A549 (cell line): ENCODE results near the gene RIPOR2. TPM values are rescaled to one million over a fixed set of nuclear protein-coding genes. Genes with fewer than 3 reads are reported as not detected.
"Not testable (repeated sequence)": the region's sequence is repeated elsewhere in the genome, so short reads cannot be mapped to it uniquely, and the experiment has no call there.

Source experiments
- ATAC-seq, 2 experiments: fragments of 200-7000 bp in 1 of 2; fragments of >200 bp in 1 of 2; cut with Nextera tagmentation in 1 of 2; cut with Tn5 transposase in 1 of 2; 3 replicates each; pipeline versions ENCODE4 v1.8.0 to v1.9.1; 2018 to 2020; ENCODE audit warnings: mild to moderate bottlenecking in 1 of 2, moderate library complexity in 1 of 2
- CTCF ChIA-PET: fragments of 300-600 bp; sonication (Branson Sonifier 250); formaldehyde crosslinking; extraction: SDS; loops from one replicate; lab custom pipeline; 2021; ENCODE audit warnings: antibody characterized with exemption, inconsistent platforms; lab: Yijun Ruan, JAX
- POLR2A ChIA-PET: fragments of 350-600 bp; formaldehyde crosslinking; extraction: SDS; loops from one replicate; lab custom pipeline; 2021; ENCODE audit warnings: antibody characterized with exemption, inconsistent platforms; lab: Yijun Ruan, JAX
- DNase-seq, 2 experiments: peaks; one replicate each; pipeline versions ENCODE4 v3.0.0 to v3.0.0-alpha.2; 2011 to 2016; ENCODE audit warnings: low read depth in 1 of 2, low spot score in 1 of 2
- FAIRE-seq: peaks from 2 replicates; lab custom pipeline; 2011; peaks lifted over from hg19 to GRCh38; lab: Jason Lieb, UNC
- H3K27ac ChIP-seq, 2 experiments: fragments of >200 bp; sonication (Bioruptor Twin); formaldehyde crosslinking; 3 replicates each; pipeline ENCODE4 v1.5.1; 2016 to 2017
- H3K4me1 ChIP-seq: fragments of >200 bp; sonication (Bioruptor Twin); formaldehyde crosslinking; 3 replicates; pipeline ENCODE4 v1.6.1; 2016
- H3K4me2 ChIP-seq: fragments of >200 bp; sonication (Bioruptor Twin); formaldehyde crosslinking; 3 replicates; pipeline ENCODE4 v1.6.1; 2016
- H3K4me3 ChIP-seq: fragments of >200 bp; sonication (Bioruptor Twin); formaldehyde crosslinking; 3 replicates; pipeline ENCODE4 v1.5.1; 2016
- H3K9me3 ChIP-seq: fragments of >200 bp; sonication (Bioruptor Twin); formaldehyde crosslinking; 3 replicates; pipeline ENCODE4 v1.6.1; 2016
- BHLHE40 ChIP-seq: IDR thresholded peaks from 2 replicates; pipeline ENCODE4 v1.6.1; 2012; ENCODE audit warnings: low read depth, low read length, inconsistent platforms
- CEBPB ChIP-seq, 2 experiments: fragments of >200 bp in 1 of 2; sonication (Bioruptor Twin) in 1 of 2; formaldehyde crosslinking in 1 of 2; IDR thresholded peaks; 2 replicates each; pipeline ENCODE4 v1.6.1; 2012 to 2016
- CHD4 ChIP-seq: fragments of 200-600 bp; sonication (generic); IDR thresholded peaks from 2 replicates; pipeline ENCODE4 v1.6.1; 2016; ENCODE audit warnings: antibody characterized with exemption, mild to moderate bottlenecking, borderline replicate concordance
- FOXS1 ChIP-seq: fragments of 250-450 bp; sonication (Bioruptor Pico); IDR thresholded peaks from 2 replicates; pipeline ENCODE4 v1.5.0; 2020; ENCODE audit warnings: mild to moderate bottlenecking, moderate library complexity
- HDAC2 ChIP-seq: fragments of 200-600 bp; sonication (generic); IDR thresholded peaks from 2 replicates; pipeline ENCODE4 v1.6.1; 2016
- HEYL ChIP-seq: fragments of 250-450 bp; sonication (Bioruptor Pico); IDR thresholded peaks from 2 replicates; pipeline ENCODE4 v1.8.0; 2021; ENCODE audit warnings: mild to moderate bottlenecking, moderate library complexity
- HOXB13 ChIP-seq: fragments of 250-450 bp; sonication (Bioruptor Pico); IDR thresholded peaks from 2 replicates; pipeline ENCODE4 v1.5.0; 2020; ENCODE audit warnings: low read depth, mild to moderate bottlenecking, moderate library complexity
- MAZ ChIP-seq: fragments of 150-350 bp; IDR thresholded peaks from 2 replicates; pipeline ENCODE4 v1.6.1; 2014; ENCODE audit warnings: antibody characterized with exemption, low read depth, low read length, borderline replicate concordance
- NFE2L2 ChIP-seq: fragments of 150-350 bp; conservative IDR thresholded peaks from 2 replicates; pipeline ENCODE4 v1.6.1; 2014; ENCODE audit warnings: low read length
- POLR2A ChIP-seq: IDR thresholded peaks from 2 replicates; pipeline ENCODE4 v1.6.1; 2012; ENCODE audit warnings: mild to moderate bottlenecking, low read length
- POLR2AphosphoS2 ChIP-seq: conservative IDR thresholded peaks from 2 replicates; pipeline ENCODE4 v1.6.1; 2012; ENCODE audit warnings: low read length, improper control_type of control experiment, inconsistent platforms
- RAD21 ChIP-seq, 2 experiments: fragments of >200 bp in 1 of 2; sonication (Bioruptor Twin) in 1 of 2; formaldehyde crosslinking in 1 of 2; IDR thresholded peaks in 1 of 2; conservative IDR thresholded peaks in 1 of 2; 2 replicates in 1 of 2; 3 replicates in 1 of 2; pipeline ENCODE4 v1.6.1; 2012 to 2018; ENCODE audit warnings: inconsistent platforms in 1 of 2
- RCOR1 ChIP-seq: fragments of 150-350 bp; IDR thresholded peaks from 2 replicates; pipeline ENCODE4 v1.6.1; 2014; ENCODE audit warnings: antibody characterized with exemption, low read length, low read depth
- SMC3 ChIP-seq: fragments of >200 bp; sonication (Bioruptor Twin); formaldehyde crosslinking; IDR thresholded peaks from 3 replicates; pipeline ENCODE4 v1.6.1; 2018; ENCODE audit warnings: inconsistent platforms
- SREBF2 ChIP-seq: fragments of 450-650 bp; IDR thresholded peaks from 2 replicates; pipeline ENCODE4 v1.6.1; 2014; ENCODE audit warnings: mild to moderate bottlenecking, moderate library complexity
- ZC3H11A ChIP-seq: fragments of 450-650 bp; IDR thresholded peaks from 2 replicates; pipeline ENCODE4 v1.6.1; 2014; ENCODE audit warnings: antibody characterized with exemption, mild to moderate bottlenecking
- ZSCAN20 ChIP-seq: fragments of 250-450 bp; sonication (Bioruptor Pico); IDR thresholded peaks from 2 replicates; pipeline ENCODE4 v1.8.0; 2022; ENCODE audit warnings: mild to moderate bottlenecking, moderate library complexity
- WGBS: methylation state at CpG from one replicate; pipeline ENCODE4 v1.1.6; 2017; ENCODE audit errors: missing lambda C conversion rate; 5-methylcytosine and 5-hydroxymethylcytosine counted together
- polyA plus RNA-seq, 4 experiments: library from polyadenylated mRNA; depleted of rRNA in 3 of 4; stranded (reverse); fragments of >200 nt; fragmentation: RNase III in 1 of 4; extraction: RNeasy Plus Mini Kit Qiagen cat#74134 plus additional on column Dnase treatment in 1 of 4; gene quantifications; 2 replicates in 3 of 4; 3 replicates in 1 of 4; pipeline ENCODE4 v1.2.3, GENCODE V29; 2011 to 2017
- TF ChIP-seq, protein P1 (sequence below): IDR thresholded peaks from 2 replicates; pipeline ENCODE4 v1.6.1; 2012; ENCODE audit warnings: low read depth, borderline replicate concordance
- TF ChIP-seq, protein P2 (sequence below): fragments of 250-450 bp; sonication (Bioruptor Pico); IDR thresholded peaks from 2 replicates; pipeline ENCODE4 v1.5.0; 2020; ENCODE audit warnings: low read depth, mild to moderate bottlenecking, moderate library complexity
- TF ChIP-seq, protein P3 (sequence below): IDR thresholded peaks from 2 replicates; pipeline ENCODE4 v1.6.1; 2012
- TF ChIP-seq, protein P4 (sequence below): fragments of 450-650 bp; IDR thresholded peaks from 2 replicates; pipeline ENCODE4 v1.6.1; 2014; ENCODE audit warnings: antibody characterized with exemption
- TF ChIP-seq, protein P5 (sequence below): fragments of >200 bp; sonication (Bioruptor Twin); formaldehyde crosslinking; IDR thresholded peaks from 2 replicates; pipeline ENCODE4 v1.6.1; 2016
- TF ChIP-seq, protein P6 (sequence below): fragments of 150-350 bp; IDR thresholded peaks from 2 replicates; pipeline ENCODE4 v1.6.1; 2014; ENCODE audit warnings: low read depth, mild to moderate bottlenecking, low read length

Gene RIPOR2
- polyA plus RNA-seq, 2 of the 4 experiments (the other 2 are of a cell fraction), result 0.01 TPM; not detected in 1

DNA sequence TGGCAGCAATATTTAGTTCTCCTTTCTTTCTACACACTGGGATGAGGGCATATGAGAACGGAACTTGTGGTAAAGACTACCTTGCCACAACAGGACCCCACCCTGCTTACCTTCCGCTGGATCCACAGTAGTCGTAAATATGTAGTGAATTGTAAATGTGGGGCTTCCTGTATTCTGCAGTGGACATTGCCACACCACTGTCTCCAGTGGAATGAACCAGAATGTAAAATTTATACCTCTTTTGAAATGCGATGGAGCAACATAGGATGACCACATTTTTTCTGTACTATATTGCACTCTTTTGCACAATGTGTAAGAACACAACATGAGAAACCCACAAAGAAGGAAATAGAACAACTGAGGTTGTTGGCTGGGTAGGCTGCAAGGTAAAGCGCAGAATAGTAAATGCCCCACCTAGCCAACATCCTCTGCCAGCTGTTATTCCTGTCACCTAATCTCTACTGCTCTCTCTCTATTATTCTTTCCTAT lies 16.1 kb upstream of the RIPOR2 start:
- TF ChIP-seq FOXS1 (CRISPR knock-in tag), result no peak
- TF ChIP-seq ZSCAN20 (CRISPR knock-in tag), result no peak
- TF ChIP-seq, protein P1, sequence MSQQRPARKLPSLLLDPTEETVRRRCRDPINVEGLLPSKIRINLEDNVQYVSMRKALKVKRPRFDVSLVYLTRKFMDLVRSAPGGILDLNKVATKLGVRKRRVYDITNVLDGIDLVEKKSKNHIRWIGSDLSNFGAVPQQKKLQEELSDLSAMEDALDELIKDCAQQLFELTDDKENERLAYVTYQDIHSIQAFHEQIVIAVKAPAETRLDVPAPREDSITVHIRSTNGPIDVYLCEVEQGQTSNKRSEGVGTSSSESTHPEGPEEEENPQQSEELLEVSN, result no peak
- TF ChIP-seq POLR2AphosphoS2, result no peak
- no peak for TF ChIP-seq HDAC2
- TF ChIP-seq SREBF2, result no peak
- TF ChIP-seq RCOR1, result no peak
- no peak for TF ChIP-seq MAZ
- no peak for TF ChIP-seq POLR2A
- TF ChIP-seq SMC3, result no peak
- TF ChIP-seq, all 56 proteins: peak for 0
- no peak for FAIRE-seq
- ChIA-PET CTCF (interaction anchor here (1.3 kb wide), 1 partner anchor 119 kb away, joined by 3 read pairs; no protein-coding TSS in a partner anchor), POLR2A (no interaction called here)
- ATAC-seq, result no peak
- Histone ChIP-seq H3K4me2 (no peak overlapping the region), H3K9me3 (no peaks in the 10 kb centered on the region; the same call in 1 of the 3 replicates), H3K4me1 (no peaks in the 10 kb centered on the region), H3K4me3 (no peak overlapping the region), H3K27ac (no peak overlapping the region)
- WGBS, result 48% methylated on average over 5 of the region's 5 CpGs
- no peak for DNase-seq

DNA sequence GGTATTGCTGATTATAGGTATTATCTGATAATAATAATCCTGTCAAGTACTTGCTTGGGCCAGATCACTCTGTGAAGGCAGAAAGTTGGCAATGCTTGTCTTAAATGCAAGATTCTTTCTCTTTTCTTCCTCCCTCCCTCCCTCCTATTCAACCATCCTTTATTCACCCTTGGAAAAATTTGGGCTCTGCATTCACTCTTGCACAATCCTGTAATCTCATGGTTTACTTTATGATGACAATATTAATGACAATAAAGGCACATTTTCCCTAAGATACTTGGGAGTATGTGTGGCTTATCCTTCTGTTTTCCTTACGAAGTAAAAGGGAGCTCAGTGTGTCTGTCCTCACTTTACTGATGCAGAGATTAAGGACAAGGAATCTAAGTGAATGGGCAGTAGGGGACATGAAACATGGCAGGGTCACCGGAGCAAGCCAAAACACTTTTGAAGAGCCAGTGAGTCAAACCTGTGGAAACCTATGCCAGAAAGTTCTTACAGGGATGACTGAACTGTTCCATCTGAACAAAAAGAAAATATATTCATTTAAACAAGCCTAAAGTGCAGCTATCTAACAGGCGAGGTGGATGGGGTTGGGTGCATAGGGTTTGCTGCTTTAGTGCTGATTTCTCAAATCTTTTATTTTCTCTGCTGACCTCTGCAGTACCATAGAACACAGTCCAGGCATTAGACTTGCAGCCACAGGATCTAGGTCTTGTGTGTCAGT lies 14.6 kb upstream of the RIPOR2 start:
- no peak for DNase-seq
- CTCF ChIA-PET, result interaction anchor here (1.0 kb wide), 1 partner anchor 11 kb away, joined by 3 read pairs; no protein-coding TSS in a partner anchor
- no peaks in the 10 kb centered on the region for H3K4me1 ChIP-seq
- TF ChIP-seq ZC3H11A, result no peak
- TF ChIP-seq, protein P2, sequence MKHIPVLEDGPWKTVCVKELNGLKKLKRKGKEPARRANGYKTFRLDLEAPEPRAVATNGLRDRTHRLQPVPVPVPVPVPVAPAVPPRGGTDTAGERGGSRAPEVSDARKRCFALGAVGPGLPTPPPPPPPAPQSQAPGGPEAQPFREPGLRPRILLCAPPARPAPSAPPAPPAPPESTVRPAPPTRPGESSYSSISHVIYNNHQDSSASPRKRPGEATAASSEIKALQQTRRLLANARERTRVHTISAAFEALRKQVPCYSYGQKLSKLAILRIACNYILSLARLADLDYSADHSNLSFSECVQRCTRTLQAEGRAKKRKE (CRISPR knock-in tag), result no peak
- TF ChIP-seq CEBPB (IDR thresholded peaks at IDR 0.05), result no peak
- no peak for TF ChIP-seq RAD21 (conservative IDR thresholded peaks at IDR 0.05 in 1 of 2, IDR thresholded peaks at IDR 0.05 in 1 of 2)
- TF ChIP-seq NFE2L2, result no peak
- TF ChIP-seq, protein P3, sequence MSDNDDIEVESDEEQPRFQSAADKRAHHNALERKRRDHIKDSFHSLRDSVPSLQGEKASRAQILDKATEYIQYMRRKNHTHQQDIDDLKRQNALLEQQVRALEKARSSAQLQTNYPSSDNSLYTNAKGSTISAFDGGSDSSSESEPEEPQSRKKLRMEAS, result no peak
- TF ChIP-seq RCOR1, result no peak
- TF ChIP-seq, protein P4, sequence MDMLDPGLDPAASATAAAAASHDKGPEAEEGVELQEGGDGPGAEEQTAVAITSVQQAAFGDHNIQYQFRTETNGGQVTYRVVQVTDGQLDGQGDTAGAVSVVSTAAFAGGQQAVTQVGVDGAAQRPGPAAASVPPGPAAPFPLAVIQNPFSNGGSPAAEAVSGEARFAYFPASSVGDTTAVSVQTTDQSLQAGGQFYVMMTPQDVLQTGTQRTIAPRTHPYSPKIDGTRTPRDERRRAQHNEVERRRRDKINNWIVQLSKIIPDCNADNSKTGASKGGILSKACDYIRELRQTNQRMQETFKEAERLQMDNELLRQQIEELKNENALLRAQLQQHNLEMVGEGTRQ, result no peak
- TF ChIP-seq, all 56 proteins: peak for 0
- no peak for FAIRE-seq
- Histone ChIP-seq H3K9me3 (peaks cover under 1% of the 10 kb centered on the region; the same call in 2 of the 3 replicates), H3K4me3 (no peak overlapping the region), H3K27ac (no peak overlapping the region), H3K4me2 (no peak overlapping the region)
- POLR2A ChIA-PET, result no interaction called here
- no peak for ATAC-seq
- WGBS, result 15% methylated on average over 3 of the region's 3 CpGs

DNA sequence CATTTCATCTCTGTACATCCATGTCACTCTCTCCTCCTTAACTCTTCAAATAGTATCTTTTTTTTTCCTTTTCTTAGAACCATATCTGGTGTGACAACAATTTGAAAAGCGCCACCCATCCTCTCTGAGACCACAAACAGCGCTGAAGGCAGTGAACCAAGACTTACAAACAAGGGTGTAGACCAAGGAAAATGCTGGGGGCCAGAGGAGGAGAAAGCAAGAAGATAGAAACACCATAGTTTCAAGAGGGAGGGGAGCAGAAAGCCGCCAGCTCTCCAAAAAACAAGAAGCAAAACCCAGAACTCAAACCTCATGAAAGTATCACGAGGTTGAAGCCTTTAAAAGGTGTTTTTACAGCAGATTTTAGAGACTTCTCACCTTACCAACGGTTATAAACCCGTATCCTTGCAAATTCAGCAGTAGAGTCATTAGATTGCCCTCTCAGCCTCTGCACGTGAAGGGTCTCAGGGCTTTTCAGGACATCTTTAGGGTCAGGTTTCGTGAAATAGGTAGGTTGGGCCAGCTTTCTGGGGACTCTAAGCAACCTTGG lies 13.3 kb upstream of the RIPOR2 start:
- Histone ChIP-seq H3K4me2 (no peak overlapping the region), H3K4me3 (no peak overlapping the region), H3K27ac (no peak overlapping the region), H3K4me1 (no peaks in the 10 kb centered on the region), H3K9me3 (peaks cover 8% of the 10 kb centered on the region; the same call in 2 of the 3 replicates)
- whole genome bisulfite sequencing, result 16% methylated on average over 8 of the region's 8 CpGs
- ChIA-PET CTCF (interaction anchor here (1.0 kb wide), 1 partner anchor 15 kb away, joined by 4 read pairs; no protein-coding TSS in a partner anchor), POLR2A (no interaction called here)
- FAIRE-seq (no peak), ATAC-seq (no peak), DNase-seq (no peak)
- no peak for TF ChIP-seq CHD4
- no peak for TF ChIP-seq HEYL
- TF ChIP-seq, protein P5, sequence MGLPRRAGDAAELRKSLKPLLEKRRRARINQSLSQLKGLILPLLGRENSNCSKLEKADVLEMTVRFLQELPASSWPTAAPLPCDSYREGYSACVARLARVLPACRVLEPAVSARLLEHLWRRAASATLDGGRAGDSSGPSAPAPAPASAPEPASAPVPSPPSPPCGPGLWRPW, result no peak
- TF ChIP-seq MAZ, result no peak
- no peak for TF ChIP-seq HOXB13
- no peak for TF ChIP-seq CEBPB (IDR thresholded peaks at IDR 0.05)
- TF ChIP-seq, protein P6, sequence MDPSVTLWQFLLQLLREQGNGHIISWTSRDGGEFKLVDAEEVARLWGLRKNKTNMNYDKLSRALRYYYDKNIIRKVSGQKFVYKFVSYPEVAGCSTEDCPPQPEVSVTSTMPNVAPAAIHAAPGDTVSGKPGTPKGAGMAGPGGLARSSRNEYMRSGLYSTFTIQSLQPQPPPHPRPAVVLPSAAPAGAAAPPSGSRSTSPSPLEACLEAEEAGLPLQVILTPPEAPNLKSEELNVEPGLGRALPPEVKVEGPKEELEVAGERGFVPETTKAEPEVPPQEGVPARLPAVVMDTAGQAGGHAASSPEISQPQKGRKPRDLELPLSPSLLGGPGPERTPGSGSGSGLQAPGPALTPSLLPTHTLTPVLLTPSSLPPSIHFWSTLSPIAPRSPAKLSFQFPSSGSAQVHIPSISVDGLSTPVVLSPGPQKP, result no peak
- TF ChIP-seq ZSCAN20 (CRISPR knock-in tag), result no peak
- TF ChIP-seq BHLHE40, result no peak

DNA sequence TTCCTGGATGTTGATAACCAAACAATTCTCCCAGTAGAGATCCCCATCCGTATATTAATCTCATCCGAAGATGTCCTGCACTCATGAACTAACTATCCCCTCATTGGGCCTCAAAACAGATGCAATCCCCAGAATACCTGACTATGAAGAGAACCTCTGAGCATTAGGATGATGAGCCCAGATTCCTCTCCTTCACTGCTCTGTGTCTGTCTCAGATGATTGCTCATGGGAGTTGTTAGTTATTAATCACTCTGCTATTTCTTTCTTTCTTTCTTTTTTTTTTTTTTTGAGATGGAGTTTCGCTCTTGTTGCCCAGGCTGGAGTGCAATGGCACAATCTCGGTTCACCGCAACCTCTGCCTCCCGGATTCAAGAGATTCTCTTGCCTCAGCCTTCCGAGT lies 12.5 kb upstream of the RIPOR2 start:
- POLR2A ChIA-PET, H3K4me2 ChIP-seq, H3K9me3 ChIP-seq, H3K4me1 ChIP-seq, FAIRE-seq, H3K4me3 ChIP-seq, ATAC-seq, DNase-seq, H3K27ac ChIP-seq: not testable (repeated sequence)
- 56% methylated on average over 7 of the region's 7 CpGs for whole genome bisulfite sequencing
- CTCF ChIA-PET, result interaction anchor here (1.0 kb wide), 1 partner anchor 14 kb away, joined by 4 read pairs; no protein-coding TSS in a partner anchor
